C4-2B (cell line): ENCODE data around the gene FOXF1.

ENCODE experiments used
- H3K27ac ChIP-seq: fragments of 450-650 bp; 2 replicates; pipeline ENCODE4 v1.5.1; 2017
- CTCF ChIP-seq: fragments of 450-650 bp; conservative IDR thresholded peaks from 2 replicates; pipeline ENCODE4 v1.5.1; 2017; ENCODE audit warnings: mild to moderate bottlenecking
- ZFX ChIP-seq: fragments of 450-650 bp; IDR thresholded peaks from 2 replicates; pipeline ENCODE4 v1.6.1; 2017

FOXF1 gene

GRCh38 chr16:86496929-86497461 is 13.3 kb upstream of the FOXF1 start:
- H3K27ac ChIP-seq: no peak overlapping the region

GRCh38 chr16:86497551-86498021 is 12.7 kb upstream of the FOXF1 start:
- no peak for TF ChIP-seq ZFX
- no peak for TF ChIP-seq CTCF
- no peak overlapping the region for H3K27ac ChIP-seq

More at GRCh38 chr16:86496929-86497461, 13.3 kb upstream of the FOXF1 start:
- TF ChIP-seq ZFX (no peak), CTCF (no peak)

GRCh38 chr16:86498155-86498670 is 12.1 kb upstream of the FOXF1 start:
- TF ChIP-seq ZFX (no peak), CTCF (no peak; the same call in 1 of the 2 replicates)
- no peak overlapping the region for H3K27ac ChIP-seq

- no peak for TF ChIP-seq ZFX
- TF ChIP-seq CTCF: no peak
- no peak overlapping the region for H3K27ac ChIP-seq
Observed at GRCh38 chr16:86498671-86499439, 11.5 kb upstream of the FOXF1 start.

GRCh38 chr16:86499440-86499786 is 10.9 kb upstream of the FOXF1 start:
- TF ChIP-seq CTCF (no peak), ZFX (no peak)
- H3K27ac ChIP-seq: no peak overlapping the region

- TF ChIP-seq ZFX: no peak
- TF ChIP-seq CTCF: no peak
- H3K27ac ChIP-seq: no peak overlapping the region
Observed at GRCh38 chr16:86499889-86500707, 10.2 kb upstream of the FOXF1 start.
